HG02678 (cell line): ENCODE data around the gene PALLD.
"Not testable (repeated sequence)": the region's sequence is repeated elsewhere in the genome, so short reads cannot be mapped to it uniquely, and the experiment has no call there.

Experiments used
- ATAC-seq: cut with Tn5 transposase; IDR thresholded peaks from one replicate; pipeline ENCODE4 v1.9.1; 2021; ENCODE audit warnings: mild to moderate bottlenecking, moderate library complexity; ENCODE audit not compliant: unreplicated experiment

PALLD gene

DNA sequence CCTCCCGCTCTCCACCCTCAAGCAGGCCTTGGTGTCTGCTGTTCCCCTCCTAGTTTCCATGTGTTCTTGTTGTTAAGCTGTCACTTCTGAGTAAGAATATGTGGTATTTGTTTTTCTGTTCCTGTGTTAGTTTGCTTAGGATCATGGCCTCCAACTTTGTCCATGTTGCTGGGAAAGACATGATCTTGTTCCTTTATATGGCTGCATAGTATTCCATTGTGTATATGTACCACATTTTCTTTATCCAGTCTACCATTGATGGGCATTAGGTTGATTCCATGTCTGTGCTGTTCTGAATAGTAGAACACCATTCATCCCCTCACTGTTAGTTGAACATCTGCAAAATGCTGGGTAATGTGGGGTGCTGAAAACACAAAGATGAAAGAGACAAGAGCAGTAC is 222.9 kb downstream of the PALLD start:
- ATAC-seq: no peak

DNA sequence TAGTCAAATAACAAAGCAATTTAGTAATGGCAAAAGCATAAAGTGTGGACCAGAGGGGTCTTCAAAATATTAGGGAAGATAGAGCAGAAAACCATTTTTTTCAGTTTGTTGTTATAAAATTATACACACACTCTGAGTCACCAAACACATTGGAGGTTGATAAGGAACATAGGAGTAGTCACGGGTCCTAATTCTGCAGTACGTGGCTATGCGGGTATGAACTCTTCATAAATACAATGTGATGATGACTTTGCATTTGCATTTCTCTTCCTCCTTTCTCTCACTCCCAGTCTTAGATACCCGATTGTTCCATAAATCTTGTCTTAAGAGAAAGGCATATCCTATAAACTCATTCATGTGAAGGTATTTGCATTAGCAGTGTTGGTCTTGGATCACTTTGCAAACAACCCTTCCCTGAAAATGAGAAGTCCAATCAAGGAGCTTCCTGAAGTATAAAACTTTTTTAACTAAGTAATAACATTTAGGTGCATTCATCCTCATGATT is 223.6 kb downstream of the PALLD start:
- no peak for ATAC-seq

GRCh38 chr4:168722391-168722790 is 225.5 kb downstream of the PALLD start:
- ATAC-seq: no peak

GRCh38 chr4:168723020-168723419 is 226.2 kb downstream of the PALLD start:
- no peak for ATAC-seq

GRCh38 chr4:168723569-168723968 is 226.7 kb downstream of the PALLD start:
- ATAC-seq: no peak

GRCh38 chr4:168724243-168724642 is 227.4 kb downstream of the PALLD start:
- ATAC-seq: no peak

DNA sequence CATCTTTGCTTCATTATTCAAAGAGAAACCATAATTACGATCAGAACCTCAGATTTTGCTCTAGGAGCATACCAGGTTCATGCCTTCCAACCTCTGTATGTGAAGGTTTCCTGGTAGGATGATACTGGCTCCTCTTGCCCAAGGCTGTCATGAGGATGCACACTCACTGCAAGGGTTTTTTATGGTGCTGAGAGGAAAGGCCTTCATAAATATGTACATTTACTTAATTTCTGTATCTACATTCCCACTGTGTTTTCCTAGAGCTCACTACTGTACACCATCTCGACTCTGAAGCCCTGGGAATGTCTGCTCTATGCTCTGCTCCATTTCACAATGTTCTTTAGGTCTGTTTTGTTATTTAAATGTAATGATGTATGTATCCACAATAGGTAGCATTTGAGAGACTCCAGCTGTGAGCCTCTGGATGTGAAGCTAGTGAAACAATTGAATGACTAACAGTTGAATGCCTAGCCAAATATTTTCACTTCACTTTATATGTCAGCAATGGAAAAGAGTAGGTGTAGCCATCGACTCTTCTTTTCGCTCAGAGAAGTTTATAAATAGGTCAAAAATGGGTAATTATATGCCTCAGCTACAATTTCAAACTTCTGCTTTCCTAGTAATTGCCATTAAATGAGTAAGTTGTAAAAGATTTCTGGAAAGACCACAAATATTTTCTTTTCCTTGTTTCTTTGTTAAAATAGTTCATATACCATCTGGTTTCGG is 228.0 kb downstream of the PALLD start:
- ATAC-seq: no peak

GRCh38 chr4:168725930-168726329 is 229.1 kb downstream of the PALLD start:
- no peak for ATAC-seq

DNA sequence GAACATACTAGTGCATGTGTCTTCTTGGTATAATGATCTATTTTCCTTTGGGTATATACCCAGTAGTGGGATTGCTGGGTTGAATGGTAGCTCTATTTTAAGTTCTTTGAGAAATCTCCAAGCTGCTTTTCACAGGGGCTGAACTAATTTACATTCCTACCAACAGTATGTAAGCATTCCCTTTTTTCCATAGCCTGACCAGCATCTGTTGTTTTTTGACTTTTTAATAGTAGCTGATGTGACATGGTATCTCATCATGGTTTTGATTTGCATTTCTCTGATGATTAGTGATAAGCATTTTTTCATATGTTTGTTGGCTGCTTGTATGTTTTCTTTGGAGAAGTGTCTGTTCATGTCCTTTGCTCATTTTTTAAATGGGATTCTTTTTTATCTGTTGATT is 230.3 kb downstream of the PALLD start:
- ATAC-seq: not testable (repeated sequence)

- no peak for ATAC-seq
These were observed 234.3 kb downstream of the PALLD start for GRCh38 chr4:168731006-168731636.

GRCh38 chr4:168731706-168732414 is 235.0 kb downstream of the PALLD start:
- no peak for ATAC-seq

DNA sequence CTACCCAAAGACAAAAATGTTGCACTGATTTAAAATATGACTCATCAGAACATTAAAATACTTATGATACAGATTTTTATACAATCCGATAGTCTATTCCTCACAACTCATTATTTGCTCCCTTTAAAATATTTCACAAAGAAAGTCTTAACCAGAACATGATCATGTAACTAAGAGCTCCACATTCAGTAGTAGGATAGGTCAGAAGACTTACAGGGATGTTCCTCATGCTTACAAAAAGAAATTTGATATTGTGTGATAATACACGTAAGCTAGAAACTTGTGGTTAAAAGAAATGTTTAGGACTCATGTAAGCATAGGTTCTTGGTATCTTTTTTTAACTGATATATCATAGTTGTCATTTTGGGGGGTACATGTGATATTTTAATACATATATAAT is 235.9 kb downstream of the PALLD start:
- ATAC-seq: no peak

GRCh38 chr4:168734703-168735678 is 238.1 kb downstream of the PALLD start:
- no peak for ATAC-seq

- ATAC-seq: no peak
These were observed 238.9 kb downstream of the PALLD start for GRCh38 chr4:168735735-168736134.

DNA sequence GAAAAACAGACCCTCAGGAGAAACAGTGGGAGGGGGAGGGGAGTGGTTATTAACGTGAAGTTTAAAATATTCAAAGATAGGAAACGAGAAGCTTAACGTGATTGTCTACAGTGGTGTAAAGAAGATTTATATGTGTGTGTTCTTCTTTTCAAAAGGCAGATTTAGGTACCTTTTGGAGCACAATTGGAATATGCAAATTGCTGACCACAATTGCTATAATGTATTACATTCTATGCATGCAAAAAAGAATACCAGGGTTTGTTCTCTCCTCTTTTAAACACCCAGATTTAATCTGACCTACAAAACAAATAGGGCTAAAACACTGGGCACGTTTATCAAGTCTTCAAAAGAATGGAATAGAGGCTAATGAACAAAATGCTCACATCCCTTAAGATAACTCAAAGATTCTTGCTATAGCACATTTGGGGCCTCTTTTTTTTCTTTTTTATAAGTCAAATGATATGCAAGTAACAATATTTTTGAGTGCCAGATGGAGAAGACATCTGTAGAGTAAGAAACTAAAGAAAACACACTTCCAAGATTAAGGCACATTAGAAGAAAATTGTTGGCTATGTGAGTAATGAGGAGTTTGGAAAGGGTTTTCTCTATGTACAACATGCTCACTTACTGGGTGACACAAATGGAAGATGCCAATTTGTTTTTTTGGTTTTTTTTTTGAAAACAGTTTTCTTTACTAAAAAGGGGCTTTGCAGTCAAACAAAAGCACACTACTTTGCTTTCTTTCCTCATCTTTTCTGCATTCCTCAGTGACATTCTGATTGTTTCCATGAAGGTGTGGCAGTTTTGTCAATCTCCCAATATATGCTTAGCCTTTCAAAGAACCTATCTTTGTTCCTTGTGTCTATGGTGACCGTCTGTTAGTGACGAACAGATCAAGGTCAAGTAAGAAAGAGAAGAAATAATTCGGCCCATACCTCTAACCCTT is 240.3 kb downstream of the PALLD start:
- ATAC-seq: no peak

GRCh38 chr4:168737806-168738172 is 240.9 kb downstream of the PALLD start:
- ATAC-seq: no peak

- no peak for ATAC-seq
These were observed 243.0 kb downstream of the PALLD start for GRCh38 chr4:168739886-168740285.

DNA sequence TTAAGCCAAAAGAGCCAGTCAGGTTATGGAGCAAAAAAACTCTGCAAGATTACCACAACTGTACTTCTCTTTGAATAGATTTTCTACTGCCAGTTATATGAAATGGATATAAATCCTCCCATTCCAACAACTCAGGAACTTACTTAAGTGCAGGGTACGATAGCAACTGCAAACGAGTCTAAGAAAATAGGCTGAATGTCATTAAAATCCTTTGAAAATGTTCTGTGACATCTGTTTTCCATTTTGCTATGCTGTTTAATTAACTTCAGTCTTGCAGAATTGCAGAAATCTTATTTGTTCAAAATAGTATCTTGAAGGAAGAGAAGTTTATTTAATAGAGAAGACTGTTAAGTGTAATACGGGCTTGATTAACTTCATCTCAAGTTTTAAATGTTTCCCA is 243.8 kb downstream of the PALLD start:
- ATAC-seq: no peak

DNA sequence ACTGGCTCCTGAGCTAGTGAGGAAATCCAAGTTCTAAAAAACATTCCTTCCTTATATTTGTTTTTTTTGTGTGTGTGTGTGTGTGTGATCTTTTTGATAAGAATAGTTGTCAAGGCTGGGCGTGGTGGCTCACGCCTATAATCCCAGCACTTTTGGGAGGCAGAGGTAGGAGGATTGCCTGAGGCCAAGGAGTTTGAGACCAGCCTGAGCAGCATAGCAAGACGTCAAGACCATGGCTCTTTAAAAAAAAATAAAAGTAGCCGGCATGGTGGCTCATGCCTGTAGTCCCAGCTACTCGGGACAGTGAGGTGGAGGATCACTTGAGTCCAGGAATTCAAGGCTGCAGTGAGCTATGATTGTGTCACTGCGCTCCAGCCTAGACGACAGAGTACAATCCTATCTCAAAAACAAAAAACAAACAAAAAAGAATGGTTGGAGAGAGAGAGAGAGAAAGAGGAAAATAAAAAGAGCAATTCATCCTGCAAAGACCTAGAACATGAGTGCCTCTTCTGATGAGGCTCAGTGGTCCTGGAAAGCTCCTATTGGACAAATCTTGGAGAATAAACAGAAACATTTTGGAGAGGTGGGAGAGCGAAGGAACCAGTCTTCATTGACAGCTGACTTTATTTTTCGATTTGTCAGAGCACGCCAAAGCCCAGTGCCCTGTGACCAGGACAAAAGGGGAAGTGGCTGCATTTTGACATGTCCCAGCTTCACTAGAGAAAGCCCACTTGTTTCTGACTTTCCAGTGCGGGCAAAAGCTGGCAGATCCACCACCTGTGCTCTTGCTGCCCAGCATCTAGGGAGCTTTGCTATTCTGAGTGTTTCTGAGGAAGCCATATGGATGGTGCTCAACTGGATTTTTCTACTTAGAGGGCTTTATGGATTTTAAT is 244.7 kb downstream of the PALLD start:
- no peak for ATAC-seq
